ENCODE measurements around the gene PASK.
"Not testable (repeated sequence)": the region's sequence is repeated elsewhere in the genome, so short reads cannot be mapped to it uniquely, and the experiment has no call there.

Gene PASK

GRCh38 chr2:241148891-241149674 lies at the start of gene PASK:
Gene PASK, minus strand, starts transcription at chr2:241149472. Its CDS starts 6,440 bp downstream, at chr2:241143032.
- peak; percentile 94 for DNase-seq (ENCODE audit: low spot score)
- Mint-ChIP-seq H3K9me3 (no peaks in the 10 kb centered on the region), H3K36me3 (ENCODE audit: low read depth) (peaks cover 7% of the 10 kb centered on the region), H3K27me3 (ENCODE audit: low read depth) (no peaks in the 10 kb centered on the region), H3K4me1 (ENCODE audit: low read depth) (peaks cover 41% of the 10 kb centered on the region), H3K4me3 (peak within 1 kb of the TSS; percentile 98), H3K27ac (peak within 1 kb of the TSS; percentile 93)

DNA sequence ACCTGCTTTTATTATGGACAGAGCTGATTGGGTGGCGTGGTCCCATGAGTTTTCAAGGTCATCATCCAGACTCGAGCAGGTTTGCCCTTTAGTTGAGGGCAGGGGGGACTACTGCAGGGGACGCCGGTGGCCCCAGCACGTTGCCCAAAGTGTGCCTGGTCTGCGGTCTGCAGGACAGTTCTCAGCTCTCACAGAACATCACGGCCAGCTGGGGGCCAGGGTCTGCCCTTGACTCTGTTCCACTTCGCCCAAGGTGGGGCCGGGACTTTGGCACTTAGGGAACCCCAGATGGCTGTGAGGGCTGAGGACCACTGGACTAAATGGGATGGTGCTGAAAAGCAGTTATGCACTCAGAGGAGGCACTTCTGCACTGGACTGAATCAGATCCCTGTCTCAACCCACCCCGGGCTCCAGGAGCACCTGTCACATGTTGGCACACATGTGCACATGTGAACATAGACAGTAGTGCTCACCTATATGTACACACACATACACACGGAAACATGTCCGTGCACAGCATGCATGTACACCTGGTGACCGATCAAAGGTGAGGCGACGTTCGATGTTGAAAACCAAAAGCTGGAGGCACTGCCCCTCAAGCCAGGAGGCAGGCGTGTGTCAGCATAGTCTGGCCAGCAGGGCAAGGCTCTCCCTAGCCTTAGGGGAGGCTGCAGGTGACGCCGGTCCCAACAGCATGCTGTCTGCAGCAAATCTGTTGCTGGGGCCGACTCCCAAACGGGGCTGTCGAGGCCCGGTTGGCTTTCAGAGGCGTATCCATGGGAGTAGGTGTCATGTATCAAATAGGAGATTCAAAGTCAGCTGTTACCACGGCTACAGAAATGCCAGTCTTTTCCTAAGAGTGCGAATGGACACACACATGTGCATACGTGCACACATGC lies 49.4 kb upstream of the PASK start:
- H3K27ac Mint-ChIP-seq = no peak overlapping the region
- no peaks in the 10 kb centered on the region for H3K36me3 Mint-ChIP-seq (ENCODE audit: low read depth)
- no peaks in the 10 kb centered on the region for H3K9me3 Mint-ChIP-seq
- no peaks in the 10 kb centered on the region for H3K4me1 Mint-ChIP-seq (ENCODE audit: low read depth)
- DNase-seq (ENCODE audit: low spot score) = no peak
- no peak overlapping the region for H3K4me3 Mint-ChIP-seq
- H3K27me3 Mint-ChIP-seq (ENCODE audit: low read depth) = no peaks in the 10 kb centered on the region

GRCh38 chr2:241197947-241198346 lies 48.7 kb upstream of the PASK start:
- no peak for DNase-seq (ENCODE audit: low spot score)
- Mint-ChIP-seq H3K36me3 (ENCODE audit: low read depth) (no peaks in the 10 kb centered on the region), H3K4me3 (no peak overlapping the region), H3K4me1 (ENCODE audit: low read depth) (no peaks in the 10 kb centered on the region), H3K9me3 (no peaks in the 10 kb centered on the region), H3K27me3 (ENCODE audit: low read depth) (no peaks in the 10 kb centered on the region), H3K27ac (no peak overlapping the region)

DNA sequence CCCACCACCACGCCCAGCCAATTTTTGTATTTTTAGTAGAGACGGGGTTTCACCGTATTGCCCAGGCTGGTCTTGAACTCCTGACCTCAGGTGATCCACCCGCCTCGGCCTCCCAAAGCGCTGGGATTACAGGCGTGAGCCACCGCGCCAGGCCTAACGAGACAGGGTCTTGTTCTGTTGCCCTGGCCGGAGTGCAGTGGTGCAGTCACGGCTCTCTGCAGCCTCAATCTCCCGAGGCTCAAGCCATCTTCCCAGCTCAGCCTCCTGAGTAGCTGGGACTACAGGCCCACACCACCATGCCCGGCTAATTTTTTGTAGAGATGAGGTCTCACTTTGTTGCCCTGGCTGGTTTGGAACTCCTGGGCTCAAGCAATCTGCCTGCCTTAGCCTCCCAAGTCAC lies 48.0 kb upstream of the PASK start:
- not testable (repeated sequence) for H3K4me1 Mint-ChIP-seq (ENCODE audit: low read depth); H3K27me3 Mint-ChIP-seq (ENCODE audit: low read depth); DNase-seq (ENCODE audit: low spot score); H3K36me3 Mint-ChIP-seq (ENCODE audit: low read depth); H3K27ac Mint-ChIP-seq; H3K9me3 Mint-ChIP-seq; H3K4me3 Mint-ChIP-seq

- DNase-seq (ENCODE audit: low spot score) = no peak
- H3K27me3 Mint-ChIP-seq (ENCODE audit: low read depth) = no peaks in the 10 kb centered on the region
- no peaks in the 10 kb centered on the region for H3K36me3 Mint-ChIP-seq (ENCODE audit: low read depth)
- H3K9me3 Mint-ChIP-seq = no peaks in the 10 kb centered on the region
- H3K4me3 Mint-ChIP-seq = no peak overlapping the region
- H3K4me1 Mint-ChIP-seq (ENCODE audit: low read depth) = no peaks in the 10 kb centered on the region
- H3K27ac Mint-ChIP-seq = no peak overlapping the region
Measured at GRCh38 chr2:241195506-241196130, 46.3 kb upstream of the PASK start.

DNA sequence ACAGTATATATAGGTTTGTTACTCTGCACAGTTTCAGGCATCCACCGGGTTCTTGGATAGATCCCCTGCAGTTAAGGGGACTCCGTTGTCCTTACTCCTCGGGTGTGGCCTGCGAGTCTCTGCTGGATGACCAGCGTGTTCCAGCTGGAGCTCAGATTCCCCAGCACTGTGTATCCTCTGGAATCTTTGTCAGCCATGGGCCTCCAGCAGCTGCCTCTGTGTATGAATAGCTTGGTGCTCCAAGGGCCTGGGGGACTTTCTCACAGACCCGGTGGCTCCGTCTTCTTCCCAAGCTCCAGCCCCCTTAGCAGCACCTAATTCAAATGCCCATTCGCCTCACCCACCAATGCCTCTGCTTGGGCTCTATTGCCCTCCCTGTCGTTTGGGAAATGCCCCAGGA lies 45.5 kb upstream of the PASK start:
- DNase-seq (ENCODE audit: low spot score) = no peak
- no peaks in the 10 kb centered on the region for H3K27me3 Mint-ChIP-seq (ENCODE audit: low read depth)
- H3K4me3 Mint-ChIP-seq = no peak overlapping the region
- no peaks in the 10 kb centered on the region for H3K4me1 Mint-ChIP-seq (ENCODE audit: low read depth)
- no peak overlapping the region for H3K27ac Mint-ChIP-seq
- H3K9me3 Mint-ChIP-seq = no peaks in the 10 kb centered on the region
- H3K36me3 Mint-ChIP-seq (ENCODE audit: low read depth) = no peaks in the 10 kb centered on the region

DNA sequence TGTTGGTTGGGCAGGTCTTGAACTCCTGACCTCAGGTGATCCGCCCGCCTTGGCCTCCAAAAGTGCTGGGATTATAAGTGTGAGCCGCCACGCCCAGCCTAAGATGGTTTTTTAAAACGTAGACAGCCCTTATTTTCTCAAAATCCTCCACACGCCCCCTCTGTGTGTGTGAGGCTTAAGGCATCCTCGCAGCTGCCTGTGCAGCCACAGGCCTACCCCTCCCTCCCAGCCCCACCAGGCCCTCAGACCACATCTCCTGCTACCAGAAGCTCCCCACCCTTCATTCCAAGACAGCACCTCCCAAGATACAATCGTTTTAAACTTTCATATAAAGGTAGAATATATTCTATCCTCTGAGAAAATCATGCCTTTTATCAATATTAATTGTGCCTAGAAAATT lies 44.0 kb upstream of the PASK start:
- H3K27ac Mint-ChIP-seq = no peak overlapping the region
- H3K4me1 Mint-ChIP-seq (ENCODE audit: low read depth) = no peaks in the 10 kb centered on the region
- H3K36me3 Mint-ChIP-seq (ENCODE audit: low read depth) = no peaks in the 10 kb centered on the region
- H3K4me3 Mint-ChIP-seq = no peak overlapping the region
- DNase-seq (ENCODE audit: low spot score) = no peak
- H3K9me3 Mint-ChIP-seq = no peaks in the 10 kb centered on the region
- no peaks in the 10 kb centered on the region for H3K27me3 Mint-ChIP-seq (ENCODE audit: low read depth)

GRCh38 chr2:241191081-241191480 lies 41.8 kb upstream of the PASK start:
- no peak for DNase-seq (ENCODE audit: low spot score)
- H3K27me3 Mint-ChIP-seq (ENCODE audit: low read depth) = no peaks in the 10 kb centered on the region
- no peak overlapping the region for H3K27ac Mint-ChIP-seq
- H3K9me3 Mint-ChIP-seq = no peaks in the 10 kb centered on the region
- H3K4me1 Mint-ChIP-seq (ENCODE audit: low read depth) = no peaks in the 10 kb centered on the region
- no peaks in the 10 kb centered on the region for H3K36me3 Mint-ChIP-seq (ENCODE audit: low read depth)
- H3K4me3 Mint-ChIP-seq = no peak overlapping the region

DNA sequence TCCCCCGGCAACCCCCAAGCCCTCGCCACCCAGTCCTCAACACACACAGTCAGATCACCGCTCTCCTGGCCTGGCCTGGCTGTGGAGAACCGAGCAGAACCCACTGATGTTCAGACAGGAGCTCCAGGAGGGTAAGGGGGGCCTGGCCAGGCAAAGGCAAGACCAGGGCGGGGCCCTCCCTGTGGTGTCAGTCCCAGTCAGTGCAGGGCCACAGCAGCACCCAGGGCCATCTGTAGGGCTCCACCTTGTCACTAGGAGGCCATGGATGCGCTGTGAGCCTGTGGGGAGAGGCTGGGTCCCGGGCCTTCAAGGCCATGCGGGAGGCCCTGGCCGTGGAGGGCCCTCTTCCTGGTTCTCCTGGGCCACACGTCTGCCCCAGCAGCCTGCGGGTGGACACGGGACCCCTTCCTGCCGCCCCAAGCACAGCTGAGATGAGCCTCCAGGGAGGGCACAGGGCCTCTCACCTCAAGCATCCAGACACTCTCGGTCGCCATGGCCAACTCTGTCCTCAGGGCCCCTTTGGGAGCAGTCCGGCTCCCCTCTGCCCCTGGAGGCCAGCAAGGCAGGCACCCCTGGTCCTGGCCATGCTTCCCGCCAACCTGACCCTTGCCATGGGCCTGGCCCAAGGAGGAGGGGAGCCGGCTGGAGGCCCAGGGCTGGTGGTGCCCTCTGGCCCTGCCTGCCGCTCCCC lies 41.2 kb upstream of the PASK start:
- Mint-ChIP-seq H3K27ac (no peak overlapping the region), H3K4me1 (ENCODE audit: low read depth) (no peaks in the 10 kb centered on the region), H3K27me3 (ENCODE audit: low read depth) (no peaks in the 10 kb centered on the region), H3K36me3 (ENCODE audit: low read depth) (no peaks in the 10 kb centered on the region), H3K9me3 (no peaks in the 10 kb centered on the region), H3K4me3 (no peak overlapping the region)
- no peak for DNase-seq (ENCODE audit: low spot score)

DNA sequence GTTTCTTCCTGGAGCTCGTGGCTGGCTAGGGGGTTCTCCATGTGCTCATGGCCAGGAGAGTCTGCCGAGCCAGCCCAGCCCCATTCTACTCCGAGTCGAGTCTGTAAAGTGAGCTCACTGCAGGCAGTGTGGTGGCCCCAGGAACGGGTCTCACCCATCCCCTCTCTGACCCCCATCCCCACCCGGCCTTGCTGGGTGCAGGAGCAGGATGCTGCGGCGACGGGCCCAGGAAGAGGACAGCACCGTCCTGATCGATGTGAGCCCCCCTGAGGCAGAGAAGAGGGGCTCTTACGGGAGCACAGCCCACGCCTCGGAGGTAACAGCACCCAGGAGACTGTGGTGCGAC lies 40.6 kb upstream of the PASK start:
- Mint-ChIP-seq H3K36me3 (ENCODE audit: low read depth) (no peaks in the 10 kb centered on the region), H3K4me3 (no peak overlapping the region), H3K27me3 (ENCODE audit: low read depth) (no peaks in the 10 kb centered on the region), H3K27ac (no peak overlapping the region), H3K4me1 (ENCODE audit: low read depth) (no peaks in the 10 kb centered on the region), H3K9me3 (no peaks in the 10 kb centered on the region)
- no peak for DNase-seq (ENCODE audit: low spot score)

GRCh38 chr2:241189093-241189855 lies 40.0 kb upstream of the PASK start:
- Mint-ChIP-seq H3K36me3 (ENCODE audit: low read depth) (no peaks in the 10 kb centered on the region), H3K4me3 (no peak overlapping the region), H3K9me3 (no peaks in the 10 kb centered on the region), H3K27me3 (ENCODE audit: low read depth) (no peaks in the 10 kb centered on the region), H3K27ac (no peak overlapping the region), H3K4me1 (ENCODE audit: low read depth) (no peaks in the 10 kb centered on the region)
- no peak for DNase-seq (ENCODE audit: low spot score)

DNA sequence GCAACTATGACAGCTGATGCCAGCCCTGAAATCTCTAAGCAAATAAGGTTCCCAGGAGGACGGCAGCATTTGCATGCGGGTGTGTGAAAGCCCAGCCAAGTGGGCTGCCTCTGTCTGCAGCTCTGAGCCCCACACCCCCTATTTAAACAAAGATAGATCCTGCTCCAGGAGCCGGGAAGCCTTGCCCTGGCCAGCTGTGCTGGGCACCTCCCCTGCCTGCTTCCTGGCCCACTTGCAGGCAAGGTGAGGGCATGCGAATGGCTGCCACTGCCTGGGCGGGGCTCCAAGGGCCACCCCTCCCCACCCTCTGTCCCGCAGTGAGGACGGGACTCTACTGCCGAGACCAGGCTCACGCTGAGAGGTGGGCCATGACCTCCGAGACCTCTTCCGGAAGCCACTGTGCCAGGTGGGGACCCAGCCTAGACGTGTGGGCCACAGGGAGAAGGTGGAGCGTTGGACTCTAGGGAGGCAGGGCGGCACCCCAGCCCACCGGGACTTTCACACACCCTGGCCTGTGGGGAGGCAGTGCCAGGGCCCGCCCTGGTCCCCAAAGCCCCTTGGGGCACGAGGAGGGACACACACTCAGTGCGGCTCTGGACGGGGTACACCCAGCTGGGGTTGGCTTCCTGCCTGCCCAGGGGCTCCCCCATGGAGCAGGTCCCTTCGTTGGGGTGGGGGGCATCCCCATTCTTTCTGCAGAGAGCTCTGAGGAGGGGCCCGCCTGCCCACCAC lies 39.3 kb upstream of the PASK start, which contains the start of gene ANO7:
ANO7 (plus strand) TSS at position 317 of the 732 bp plus-strand sequence. CDS start 1,387 bp downstream, outside the sequence.
- DNase-seq (ENCODE audit: low spot score) = no peak
- H3K27me3 Mint-ChIP-seq (ENCODE audit: low read depth) = no peaks in the 10 kb centered on the region
- H3K9me3 Mint-ChIP-seq = no peaks in the 10 kb centered on the region
- H3K4me3 Mint-ChIP-seq = no peak within 1 kb of the TSS
- no peaks in the 10 kb centered on the region for H3K36me3 Mint-ChIP-seq (ENCODE audit: low read depth)
- no peaks in the 10 kb centered on the region for H3K4me1 Mint-ChIP-seq (ENCODE audit: low read depth)
- H3K27ac Mint-ChIP-seq = no peak within 1 kb of the TSS

DNA sequence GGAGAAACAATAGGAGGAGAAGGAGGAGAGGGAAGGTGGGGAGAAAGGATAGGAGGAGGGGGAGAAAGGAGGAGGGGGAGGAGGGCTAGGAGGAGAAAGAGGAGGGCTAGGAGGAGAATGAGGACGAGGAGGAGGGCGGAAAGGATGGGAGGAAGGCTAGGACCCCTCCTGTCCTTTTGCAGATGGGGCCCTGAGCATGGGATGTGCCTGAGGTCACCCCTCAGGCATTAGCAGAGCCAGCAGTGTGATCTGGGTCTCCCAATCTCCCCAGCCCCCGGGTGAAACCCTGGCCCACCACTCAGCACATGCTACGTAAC lies 38.6 kb upstream of the PASK start:
- Mint-ChIP-seq H3K4me1 (ENCODE audit: low read depth) (no peaks in the 10 kb centered on the region), H3K27ac (no peak overlapping the region), H3K9me3 (no peaks in the 10 kb centered on the region), H3K27me3 (ENCODE audit: low read depth) (no peaks in the 10 kb centered on the region), H3K36me3 (ENCODE audit: low read depth) (no peaks in the 10 kb centered on the region), H3K4me3 (no peak overlapping the region)
- DNase-seq (ENCODE audit: low spot score) = no peak

All from T-helper 2 cell treated with Interferon-gamma antibody and Interleukin-4, amounts not matched to agents 5 μg/mL and 100 μg/mL, for 36 hours (primary cell).